HG03025 (cell line): ENCODE data around the gene ROBO1.
"Not testable (repeated sequence)": the region's sequence is repeated elsewhere in the genome, so short reads cannot be mapped to it uniquely, and the experiment has no call there.

ENCODE experiments used
- ATAC-seq: cut with Tn5 transposase; IDR thresholded peaks from one replicate; pipeline ENCODE4 v1.9.1; 2021; ENCODE audit warnings: mild to moderate bottlenecking, moderate library complexity; ENCODE audit not compliant: unreplicated experiment, low FRiP score

ROBO1 gene

DNA sequence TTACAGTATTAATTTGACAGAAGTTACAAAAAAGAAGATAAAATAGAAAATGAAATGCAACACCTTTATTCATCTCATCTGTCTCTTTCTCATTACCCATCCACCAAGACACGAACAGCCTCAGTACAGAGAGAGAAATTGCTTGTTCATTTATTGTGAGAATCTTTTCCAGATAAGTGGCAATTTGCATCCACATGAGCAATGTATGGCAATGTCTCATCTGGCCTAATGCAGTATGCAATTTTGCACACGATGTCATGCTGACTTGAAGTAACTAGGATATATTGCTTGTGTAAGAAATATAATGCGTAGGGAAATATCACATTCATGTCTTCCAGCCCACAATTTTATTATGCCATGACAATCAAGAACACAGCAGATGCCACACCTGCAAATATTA lies 866.9 kb downstream of the ROBO1 start:
- no peak for ATAC-seq

DNA sequence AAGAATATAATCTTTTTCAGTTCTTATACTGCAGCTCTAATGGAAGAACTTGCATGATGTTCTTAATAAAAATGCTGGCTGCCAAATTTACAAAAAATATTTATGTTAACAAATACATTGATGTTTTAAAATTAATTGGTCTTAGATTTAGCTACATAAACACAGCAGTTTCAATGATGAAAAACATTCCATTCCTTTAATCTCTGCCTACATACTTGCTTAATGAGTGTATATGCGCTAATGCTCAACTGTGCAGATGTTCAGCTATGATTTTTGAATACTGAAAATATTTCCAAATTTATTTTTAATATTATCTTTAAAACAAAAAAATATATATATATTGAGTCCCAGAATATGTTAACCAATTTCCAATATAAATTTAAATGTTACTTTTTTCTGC lies 867.4 kb downstream of the ROBO1 start:
- ATAC-seq, result no peak

DNA sequence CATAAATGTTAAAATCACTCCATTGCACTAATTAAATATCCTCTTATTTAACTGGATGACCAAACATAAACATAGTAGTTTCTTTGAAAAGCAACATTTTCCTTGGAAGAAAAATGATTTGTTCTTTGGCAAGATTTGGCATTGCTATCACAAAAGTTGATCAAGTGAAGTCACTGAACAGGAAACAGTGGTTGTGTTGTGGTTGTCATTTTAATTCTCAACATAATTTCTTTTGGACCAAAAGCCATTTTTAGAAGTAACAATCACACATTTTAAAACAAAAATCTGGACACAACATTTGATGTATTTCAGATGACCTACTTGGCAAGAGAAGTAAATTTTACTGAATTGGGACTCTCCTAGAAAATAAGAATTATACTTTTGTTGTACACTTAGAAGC lies 872.3 kb downstream of the ROBO1 start:
- ATAC-seq, result no peak

DNA sequence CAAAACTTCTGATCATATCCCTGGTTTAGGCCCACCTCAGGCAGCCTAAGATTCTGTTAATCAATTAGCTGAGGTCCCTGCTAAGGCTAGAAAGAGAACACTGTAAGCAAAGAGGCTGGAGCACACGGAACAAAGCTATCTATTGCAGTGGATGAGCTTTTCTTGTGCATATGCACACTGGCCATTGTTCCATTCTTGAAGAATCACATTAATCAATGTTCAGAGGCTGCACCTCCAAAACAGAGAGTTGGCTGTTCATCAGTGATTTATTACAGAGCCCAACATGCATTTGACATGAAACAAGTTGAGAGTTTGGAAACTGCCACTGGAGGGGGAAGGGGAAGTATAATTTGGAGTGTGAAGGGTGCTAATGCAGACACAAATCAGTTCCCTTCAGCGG lies 873.0 kb downstream of the ROBO1 start:
- ATAC-seq, result no peak

DNA sequence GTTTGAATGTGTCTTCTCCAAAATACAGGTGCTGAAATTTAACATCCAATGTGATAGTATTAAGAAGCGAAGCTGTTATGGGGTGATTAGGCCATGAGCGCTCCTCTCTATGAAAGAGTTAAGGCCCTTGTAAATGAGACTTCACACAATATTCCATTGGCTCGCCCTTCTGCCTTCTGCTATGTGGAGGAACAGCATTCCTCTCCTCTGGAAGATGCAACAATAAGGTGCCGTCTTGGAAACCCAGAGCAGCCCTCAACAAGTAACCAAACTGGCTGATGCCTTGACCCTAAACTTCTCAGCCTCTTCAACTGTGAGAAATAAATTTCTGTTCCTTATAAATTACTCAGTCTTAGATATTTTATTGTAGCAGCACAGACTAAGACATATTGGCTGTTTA lies 874.6 kb downstream of the ROBO1 start:
- ATAC-seq, result no peak

DNA sequence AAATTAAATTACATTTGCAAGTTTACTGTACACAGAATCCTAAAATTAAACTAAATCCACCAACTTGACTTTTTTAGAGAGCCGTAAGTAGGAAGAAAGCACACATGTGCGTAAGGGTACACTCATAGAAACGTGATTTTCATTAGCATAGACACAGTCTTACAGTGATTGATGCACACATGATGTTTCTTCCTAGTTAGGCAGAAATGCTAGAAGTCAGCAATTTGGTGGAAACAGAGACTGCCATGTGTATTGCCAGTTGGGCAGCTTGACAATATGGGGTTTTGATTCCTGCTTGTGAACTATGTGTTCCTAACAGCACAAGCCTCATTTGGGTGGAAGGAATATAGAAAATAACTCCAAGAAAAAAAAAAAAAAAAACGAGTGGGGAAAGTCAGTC lies 878.5 kb downstream of the ROBO1 start:
- ATAC-seq, result no peak

DNA sequence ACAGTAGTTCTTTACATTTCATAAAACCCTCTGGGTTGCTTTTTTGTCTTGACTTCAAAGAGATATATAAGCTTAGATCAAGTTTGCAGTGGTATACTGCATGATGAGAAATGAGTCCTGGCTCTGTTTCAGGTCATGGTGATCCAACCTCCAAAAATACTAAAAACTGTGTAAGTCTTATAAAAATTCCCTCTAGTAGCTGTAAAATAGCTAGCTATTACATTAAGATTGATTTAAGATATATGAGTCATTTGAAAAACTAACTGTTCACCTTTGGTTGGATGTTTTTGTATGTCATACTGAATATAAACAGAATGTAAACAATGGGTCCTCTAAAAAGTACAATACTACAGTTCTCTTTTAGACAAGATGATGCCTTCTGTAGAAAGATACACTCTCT lies 879.2 kb downstream of the ROBO1 start:
- no peak for ATAC-seq

DNA sequence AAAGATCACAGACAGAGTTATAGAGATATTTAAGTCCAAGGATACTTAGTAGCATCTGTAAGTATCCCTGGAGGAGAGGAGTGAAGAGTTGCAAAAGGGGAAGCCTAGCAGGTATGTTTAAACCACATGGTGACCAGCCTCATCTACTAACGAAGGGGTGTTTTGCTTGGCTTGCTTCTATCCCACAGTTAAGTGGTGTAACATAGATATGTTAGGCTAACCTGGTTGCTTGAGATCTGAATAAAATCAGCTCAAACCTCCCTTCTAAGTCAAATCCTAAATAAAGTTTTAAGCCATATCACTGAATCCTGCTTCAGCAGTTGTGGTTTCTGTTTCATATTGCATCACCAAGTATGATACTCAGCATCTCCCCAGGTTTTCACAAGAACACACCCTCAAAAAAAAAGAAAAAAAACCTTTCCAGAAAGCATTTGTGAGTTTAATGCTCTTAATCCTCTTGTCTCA lies 880.2 kb downstream of the ROBO1 start:
- ATAC-seq, result no peak

DNA sequence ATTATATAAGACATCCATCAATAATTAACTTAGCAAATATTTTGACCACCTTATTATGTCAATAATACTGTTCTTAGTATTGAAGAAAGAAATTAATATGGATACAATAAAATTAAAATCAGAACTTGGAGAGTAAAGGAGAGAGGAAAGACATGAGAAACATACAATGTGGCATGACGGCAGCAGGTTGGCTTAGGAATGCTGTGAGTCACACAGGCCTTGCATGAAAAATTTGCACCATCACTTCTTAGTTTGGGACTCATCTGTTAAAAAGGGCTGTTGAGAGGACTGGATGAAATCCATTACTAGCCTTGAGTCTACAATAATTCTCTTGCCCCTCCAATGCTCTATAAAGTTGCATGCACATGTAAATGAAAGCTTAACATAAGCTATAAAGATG lies 880.8 kb downstream of the ROBO1 start:
- ATAC-seq, result no peak

DNA sequence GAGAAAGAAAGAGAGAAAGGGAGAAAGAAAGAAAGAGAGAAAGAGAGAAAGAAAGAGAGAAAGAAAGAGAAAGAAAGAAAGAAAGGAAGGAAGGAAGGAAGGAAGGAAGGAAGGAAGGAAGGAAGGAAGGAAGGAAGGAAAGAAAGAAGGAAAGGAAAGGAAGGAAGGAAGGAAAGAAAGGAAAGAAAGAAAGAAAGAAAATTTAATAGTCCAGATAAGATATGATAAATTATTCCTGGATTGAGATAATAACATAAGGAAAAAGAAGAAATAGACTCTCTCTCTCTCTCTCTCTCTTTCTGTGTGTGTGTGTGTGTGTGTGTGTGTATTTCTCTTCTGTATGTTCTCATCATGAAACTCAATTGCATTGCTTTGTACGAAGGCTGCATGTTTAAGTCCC lies 883.2 kb downstream of the ROBO1 start:
- not testable (repeated sequence) for ATAC-seq

DNA sequence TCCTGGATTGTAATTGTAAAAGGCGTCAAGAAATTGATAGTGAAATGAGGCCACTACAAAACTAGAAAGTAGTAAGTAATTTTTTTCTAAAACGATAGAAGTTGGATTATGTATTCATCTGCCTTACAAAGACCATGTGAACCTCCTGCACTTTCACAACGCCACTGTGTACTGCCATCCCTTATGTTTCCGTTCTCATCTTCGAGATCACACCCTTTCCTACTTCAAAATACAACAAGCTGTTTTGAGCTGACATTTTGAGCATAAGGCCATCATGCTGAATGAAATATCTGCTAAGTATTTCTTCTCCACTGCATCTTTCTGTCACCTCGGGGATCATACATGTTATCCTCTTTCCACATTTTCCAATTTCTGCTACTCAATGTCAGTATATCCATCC lies 885.5 kb downstream of the ROBO1 start:
- no peak for ATAC-seq

DNA sequence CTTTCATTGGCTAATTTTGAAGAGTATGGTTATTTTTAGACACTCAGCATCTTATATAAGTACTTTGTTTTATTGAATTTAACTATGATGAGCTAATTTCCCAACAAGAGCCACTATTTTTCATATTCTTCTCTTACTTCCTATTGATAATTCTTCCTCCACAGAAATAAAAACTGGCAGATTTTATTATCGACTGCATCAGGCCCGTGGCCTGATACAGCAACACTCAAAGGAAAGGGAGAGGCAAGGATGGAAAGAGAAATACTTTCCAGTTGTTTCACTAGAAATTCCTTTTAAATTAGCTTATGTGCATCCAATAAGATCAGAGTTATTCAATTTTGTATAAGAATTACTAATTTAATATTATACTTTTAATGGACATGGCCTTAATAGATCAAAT lies 886.3 kb downstream of the ROBO1 start:
- ATAC-seq, result no peak

DNA sequence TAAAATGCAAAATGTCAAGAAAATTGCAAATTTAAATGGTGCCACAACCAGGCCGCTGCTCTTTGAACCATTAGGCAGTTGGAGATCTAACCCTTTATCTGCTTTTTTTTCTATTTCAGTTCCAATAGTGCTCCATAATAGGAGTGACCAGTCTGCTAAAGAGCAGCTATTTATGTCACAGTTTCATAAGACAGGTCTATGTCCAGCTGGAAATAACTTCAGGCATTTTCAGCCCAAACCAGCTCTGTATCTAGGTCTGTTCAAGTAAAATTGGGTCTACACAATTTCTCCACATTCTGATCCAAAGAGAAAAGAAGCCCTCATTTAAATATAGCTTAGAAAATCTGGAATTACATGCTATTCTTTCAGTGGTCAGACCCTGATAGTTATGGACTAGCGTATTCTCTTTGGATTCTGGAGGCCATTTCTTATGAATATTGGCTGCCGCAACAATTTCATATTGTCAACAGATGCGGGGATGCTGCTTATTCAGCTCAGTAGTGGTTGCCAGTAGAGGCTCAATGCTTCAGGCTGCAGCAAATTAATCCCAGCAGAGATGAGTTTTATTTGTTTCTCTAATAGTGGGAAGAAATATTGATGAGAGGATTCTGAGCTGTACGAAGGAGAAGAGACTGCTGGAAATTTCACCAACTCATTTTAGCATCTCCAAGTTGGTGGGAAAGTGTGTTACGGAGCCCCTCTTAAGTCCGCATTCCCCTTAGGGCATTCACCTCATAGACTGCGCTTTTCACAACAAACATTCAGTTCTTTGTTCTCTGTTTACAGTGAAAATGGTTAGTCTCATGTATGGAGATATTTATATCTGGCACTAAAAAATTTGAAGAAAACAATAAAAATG lies 887.0 kb downstream of the ROBO1 start:
- no peak for ATAC-seq

DNA sequence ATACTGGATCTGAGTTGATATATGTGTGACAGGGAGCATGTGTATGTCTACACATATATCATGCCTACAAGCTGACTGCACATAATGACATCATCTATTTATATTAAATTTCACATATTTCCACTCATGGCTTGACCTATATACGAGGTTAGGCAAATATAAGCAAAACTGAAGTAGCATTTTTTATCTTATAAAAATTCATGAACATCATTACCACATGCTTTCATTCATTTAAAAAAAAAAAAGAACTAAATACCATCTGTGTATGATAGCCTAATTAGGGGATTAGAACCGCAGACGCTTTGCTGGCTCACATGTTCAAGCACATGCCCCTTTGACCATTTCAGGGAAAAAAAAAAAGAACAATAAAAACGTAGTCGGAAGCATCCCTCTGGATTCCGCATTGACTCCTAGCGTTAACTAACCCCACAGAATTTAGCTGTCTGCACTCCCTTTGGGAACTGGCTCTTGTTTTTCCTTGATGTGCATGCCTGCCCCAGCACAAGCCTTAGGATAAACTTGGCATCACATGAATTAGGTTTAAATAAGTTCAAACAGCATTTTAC lies 888.4 kb downstream of the ROBO1 start:
- ATAC-seq, result no peak

DNA sequence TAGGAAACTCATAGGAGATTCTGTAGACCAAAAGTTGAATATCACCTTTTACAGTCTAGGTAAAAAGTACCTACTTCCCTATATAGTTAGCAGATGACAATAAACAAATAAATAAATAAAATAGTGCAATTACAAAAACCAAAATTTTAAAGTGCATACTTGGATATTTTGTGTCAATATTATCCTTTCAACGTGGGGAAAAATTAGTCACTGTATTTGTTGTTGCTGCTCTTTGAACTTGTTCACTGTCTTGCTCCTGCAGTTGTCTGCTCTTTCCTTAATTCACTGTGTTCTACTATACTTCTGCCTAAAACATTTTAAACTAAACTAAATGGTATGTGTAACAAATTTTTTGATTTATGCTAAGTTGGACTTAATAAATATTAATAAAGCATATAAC lies 889.0 kb downstream of the ROBO1 start:
- no peak for ATAC-seq

DNA sequence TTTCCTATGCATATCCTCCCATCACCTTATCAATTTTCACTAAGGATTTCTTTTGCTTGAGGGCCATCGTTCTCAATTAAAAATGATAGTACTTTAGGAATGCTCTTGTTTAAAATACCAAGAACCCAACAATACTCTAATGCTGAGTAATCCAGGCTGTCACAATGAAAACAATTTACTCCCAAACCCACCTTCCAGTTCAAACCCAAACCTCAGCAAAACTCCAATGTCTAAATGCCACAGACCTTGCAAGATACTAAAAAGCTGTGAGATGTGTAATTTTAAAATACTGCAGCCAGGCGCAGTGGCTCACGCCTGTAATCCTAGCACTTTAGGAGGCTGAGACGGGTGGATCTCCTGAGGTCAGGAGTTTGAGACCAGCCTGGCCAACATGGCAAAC lies 889.8 kb downstream of the ROBO1 start:
- ATAC-seq, result no peak

DNA sequence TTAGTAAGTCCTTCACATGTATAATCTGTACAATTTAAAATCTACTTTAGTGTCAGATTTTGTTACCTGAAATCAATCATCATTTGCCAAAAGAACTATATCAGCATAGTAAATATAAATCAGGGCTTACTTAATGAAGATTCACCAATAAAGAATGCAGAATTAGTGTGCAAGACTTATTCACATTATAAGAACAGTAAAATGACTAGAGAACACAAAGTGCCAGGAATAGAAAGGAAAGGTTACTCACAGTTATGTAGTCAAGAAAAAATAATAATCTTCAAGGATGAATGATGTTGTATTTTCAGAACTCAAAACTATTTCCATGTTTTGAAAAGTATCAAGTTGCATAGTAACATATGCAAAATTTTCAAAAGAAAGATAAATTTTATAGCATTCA lies 891.9 kb downstream of the ROBO1 start:
- ATAC-seq, result no peak

DNA sequence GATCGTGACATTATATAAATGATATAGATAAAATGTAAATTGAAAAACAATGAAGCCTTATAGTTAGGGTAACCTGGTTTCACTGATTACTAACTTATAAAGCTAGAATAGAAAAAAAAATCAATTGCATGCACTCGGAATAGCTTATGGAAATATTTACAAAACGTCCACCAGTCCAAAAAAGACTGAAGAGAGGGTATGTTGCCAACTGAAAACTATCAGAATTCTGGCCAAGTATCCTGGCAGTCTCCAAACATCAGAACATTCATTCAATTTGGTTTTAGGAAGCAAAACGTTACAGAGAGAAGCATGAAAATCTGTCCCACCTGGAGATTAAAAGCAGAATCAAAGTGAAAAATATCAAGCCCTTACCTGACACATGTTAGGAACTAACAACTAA lies 892.4 kb downstream of the ROBO1 start:
- ATAC-seq, result no peak

DNA sequence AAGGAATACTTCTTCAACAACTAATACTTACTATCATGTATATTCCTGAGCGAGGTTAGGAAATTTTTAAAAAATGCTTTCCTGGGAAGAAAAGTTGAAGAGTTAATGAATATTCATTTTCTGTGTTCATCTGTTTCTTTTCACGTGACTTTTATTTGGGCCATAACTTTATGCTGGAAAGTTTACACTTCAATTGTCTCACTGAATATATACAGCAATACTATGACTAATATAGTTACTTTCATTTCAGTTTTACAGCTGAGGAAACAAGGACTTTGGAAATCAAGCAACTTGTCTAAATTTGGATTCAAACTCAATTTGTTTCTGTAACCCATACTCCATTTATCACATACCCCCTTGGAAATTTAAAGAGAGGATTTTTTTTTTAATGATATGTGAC lies 894.2 kb downstream of the ROBO1 start:
- ATAC-seq, result no peak

DNA sequence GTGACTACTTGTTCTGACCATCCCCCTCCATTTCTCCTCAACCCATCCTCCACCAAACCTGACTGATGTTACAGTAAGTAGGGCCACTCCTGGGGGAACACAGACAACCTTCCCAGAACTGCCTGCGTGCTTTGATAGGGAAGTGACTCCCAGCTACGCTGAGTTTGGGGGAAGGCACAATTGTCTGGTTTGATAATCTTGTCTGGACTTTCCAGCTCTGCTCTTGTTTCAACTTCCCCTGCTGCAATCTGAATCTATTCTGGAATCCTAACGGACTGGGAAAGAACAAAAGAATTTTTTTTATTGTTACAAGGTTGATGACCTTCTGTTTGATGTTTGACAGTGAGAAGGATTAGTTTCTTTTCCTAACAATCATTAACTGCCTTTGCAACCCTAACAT lies 895.6 kb downstream of the ROBO1 start:
- ATAC-seq, result no peak

DNA sequence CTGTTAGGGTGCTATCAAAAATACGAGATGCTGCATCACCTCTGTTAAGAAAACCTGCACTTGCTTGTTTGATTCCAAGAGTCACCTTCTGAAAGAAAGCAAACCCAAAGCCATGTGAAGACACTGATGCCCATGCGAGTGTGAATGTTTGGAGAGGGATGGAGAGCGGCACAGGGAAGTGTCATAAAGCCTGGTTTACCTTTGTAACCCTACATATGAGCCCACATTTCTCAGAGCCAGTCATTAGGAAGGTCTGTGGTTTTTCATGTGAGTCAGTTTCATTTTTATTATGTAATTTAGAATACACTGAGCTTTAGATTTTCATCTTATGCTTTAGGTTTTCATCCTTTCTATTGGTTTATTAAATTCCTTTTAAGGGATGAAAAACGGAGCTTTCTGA lies 896.8 kb downstream of the ROBO1 start:
- no peak for ATAC-seq

DNA sequence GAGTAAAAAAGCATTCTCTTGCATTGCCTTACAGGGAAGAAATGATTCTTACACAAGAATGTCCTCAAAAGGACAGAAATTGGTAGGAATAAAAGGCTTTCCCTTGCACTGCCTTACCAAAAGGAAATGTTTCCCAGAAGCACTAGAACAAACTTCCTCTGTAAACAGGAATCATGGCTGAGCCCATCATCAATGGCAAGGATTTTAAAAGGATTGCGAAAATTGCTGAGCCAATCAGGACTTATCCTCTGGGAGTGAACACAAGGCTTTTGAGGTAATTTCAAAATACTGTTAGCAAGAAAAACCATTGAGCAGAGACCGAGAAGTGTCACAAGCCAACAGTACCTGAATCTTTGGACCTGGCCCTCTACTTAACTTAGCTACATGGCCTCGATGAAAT lies 897.3 kb downstream of the ROBO1 start:
- no peak for ATAC-seq
